ENCODE results near the gene TGM5. TPM values are rescaled to one million over a fixed set of nuclear protein-coding genes. Genes with fewer than 3 reads are reported as not detected.

Gene TGM5
- total and polyA plus RNA-seq, 2 donors from 2014 or later: not detected

DNA sequence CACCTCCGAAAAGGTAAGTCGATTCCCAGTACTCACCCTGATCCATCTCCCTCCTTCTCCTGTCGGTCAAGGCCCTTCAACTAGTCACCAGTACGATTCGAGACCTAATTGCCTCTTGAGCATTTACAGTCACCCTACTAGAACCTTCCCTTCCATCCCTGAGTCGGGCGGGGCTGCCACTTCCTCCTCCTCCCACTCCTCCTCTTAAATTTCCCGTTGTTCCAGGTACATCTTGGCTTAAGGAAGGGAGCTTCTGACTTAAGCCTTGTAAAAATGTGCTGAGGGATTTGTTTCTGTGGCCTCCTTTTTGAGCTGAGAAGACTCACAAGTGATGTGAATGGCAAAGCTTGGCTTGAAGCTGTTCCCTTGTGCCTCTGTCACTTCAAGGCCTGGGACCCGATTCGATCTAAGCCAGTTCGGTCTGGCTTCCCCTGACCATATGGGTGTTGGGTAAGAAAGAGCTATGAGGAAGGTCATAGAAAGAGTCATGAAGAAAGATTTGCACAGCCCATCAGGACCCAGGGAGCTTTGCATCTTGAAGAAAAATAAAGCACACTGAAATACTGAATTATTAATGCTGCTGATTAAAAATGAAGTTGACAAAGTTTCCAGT lies 35.6 kb upstream of the TGM5 start, which contains the start of gene TGM7:
Gene TGM7 (minus strand): TSS at position 51 of the 613 bp plus-strand sequence.
- TF ChIP-seq, protein P1, sequence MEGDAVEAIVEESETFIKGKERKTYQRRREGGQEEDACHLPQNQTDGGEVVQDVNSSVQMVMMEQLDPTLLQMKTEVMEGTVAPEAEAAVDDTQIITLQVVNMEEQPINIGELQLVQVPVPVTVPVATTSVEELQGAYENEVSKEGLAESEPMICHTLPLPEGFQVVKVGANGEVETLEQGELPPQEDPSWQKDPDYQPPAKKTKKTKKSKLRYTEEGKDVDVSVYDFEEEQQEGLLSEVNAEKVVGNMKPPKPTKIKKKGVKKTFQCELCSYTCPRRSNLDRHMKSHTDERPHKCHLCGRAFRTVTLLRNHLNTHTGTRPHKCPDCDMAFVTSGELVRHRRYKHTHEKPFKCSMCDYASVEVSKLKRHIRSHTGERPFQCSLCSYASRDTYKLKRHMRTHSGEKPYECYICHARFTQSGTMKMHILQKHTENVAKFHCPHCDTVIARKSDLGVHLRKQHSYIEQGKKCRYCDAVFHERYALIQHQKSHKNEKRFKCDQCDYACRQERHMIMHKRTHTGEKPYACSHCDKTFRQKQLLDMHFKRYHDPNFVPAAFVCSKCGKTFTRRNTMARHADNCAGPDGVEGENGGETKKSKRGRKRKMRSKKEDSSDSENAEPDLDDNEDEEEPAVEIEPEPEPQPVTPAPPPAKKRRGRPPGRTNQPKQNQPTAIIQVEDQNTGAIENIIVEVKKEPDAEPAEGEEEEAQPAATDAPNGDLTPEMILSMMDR (IDR thresholded peaks at IDR 0.05; ENCODE audit: borderline replicate concordance, extremely low read depth, insufficient read depth): no peak
- Histone ChIP-seq H3K36me3 (ENCODE audit: control insufficient read depth in 2 of 3, insufficient read depth in 3 of 3, low read length in 3 of 3) (no peaks in the 10 kb centered on the region), H3K27me3 (ENCODE audit: control insufficient read depth, insufficient read depth, low read length) (no peaks in the 10 kb centered on the region), H3K27ac (ENCODE audit: low read depth in 2 of 2, low read length in 2 of 2) (no peak within 1 kb of the TSS), H3K9me3 (ENCODE audit: control insufficient read depth in 2 of 3, insufficient read depth in 1 of 3, low read length in 3 of 3) (no peaks in the 10 kb centered on the region), H3K9ac (ENCODE audit: low read length in 3 of 3) (no peak within 1 kb of the TSS), H3K4me3 (ENCODE audit: low read length in 3 of 3) (no peak within 1 kb of the TSS), H3K4me1 (ENCODE audit: control insufficient read depth in 2 of 3, insufficient read depth in 2 of 3, low read depth in 1 of 3, low read length in 3 of 3) (no peaks in the 10 kb centered on the region)
- FAIRE-seq: no peak
- no peak for DNase-seq
- intact Hi-C loops (cut with DNase I): no loop called here

DNA sequence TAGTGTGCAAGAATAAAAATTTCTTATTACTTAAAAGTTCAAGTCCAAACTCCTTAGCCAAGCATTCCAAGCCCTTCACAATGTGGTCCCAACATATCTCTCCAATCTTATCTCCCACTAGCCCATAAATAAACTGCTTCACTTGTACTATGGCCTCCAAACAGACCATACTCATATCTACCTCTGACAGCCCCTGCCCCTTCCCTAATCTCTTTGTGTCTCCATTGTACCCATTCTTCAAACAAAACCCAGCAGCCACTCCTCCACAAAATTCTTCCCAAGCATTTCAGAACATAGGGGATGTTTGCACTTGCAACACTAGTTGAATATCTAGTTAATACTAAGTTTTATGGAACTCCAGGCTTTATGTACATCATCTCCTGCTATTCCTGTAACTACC lies 33.2 kb upstream of the TGM5 start:
- Histone ChIP-seq H3K9me3 (ENCODE audit: control insufficient read depth in 2 of 3, insufficient read depth in 1 of 3, low read length in 3 of 3) (no peaks in the 10 kb centered on the region), H3K27ac (ENCODE audit: low read depth in 2 of 2, low read length in 2 of 2) (no peak overlapping the region), H3K9ac (ENCODE audit: low read length in 3 of 3) (no peak overlapping the region), H3K36me3 (ENCODE audit: control insufficient read depth in 2 of 3, insufficient read depth in 3 of 3, low read length in 3 of 3) (no peaks in the 10 kb centered on the region), H3K4me3 (ENCODE audit: low read length in 3 of 3) (no peak overlapping the region), H3K4me1 (ENCODE audit: control insufficient read depth in 2 of 3, insufficient read depth in 2 of 3, low read depth in 1 of 3, low read length in 3 of 3) (no peaks in the 10 kb centered on the region), H3K27me3 (ENCODE audit: control insufficient read depth, insufficient read depth, low read length) (no peaks in the 10 kb centered on the region)
- DNase-seq (no peak), FAIRE-seq (no peak)
- intact Hi-C loops (cut with DNase I): no loop called here
- TF ChIP-seq, protein P1 (IDR thresholded peaks at IDR 0.05; ENCODE audit: borderline replicate concordance, extremely low read depth, insufficient read depth): no peak

DNA sequence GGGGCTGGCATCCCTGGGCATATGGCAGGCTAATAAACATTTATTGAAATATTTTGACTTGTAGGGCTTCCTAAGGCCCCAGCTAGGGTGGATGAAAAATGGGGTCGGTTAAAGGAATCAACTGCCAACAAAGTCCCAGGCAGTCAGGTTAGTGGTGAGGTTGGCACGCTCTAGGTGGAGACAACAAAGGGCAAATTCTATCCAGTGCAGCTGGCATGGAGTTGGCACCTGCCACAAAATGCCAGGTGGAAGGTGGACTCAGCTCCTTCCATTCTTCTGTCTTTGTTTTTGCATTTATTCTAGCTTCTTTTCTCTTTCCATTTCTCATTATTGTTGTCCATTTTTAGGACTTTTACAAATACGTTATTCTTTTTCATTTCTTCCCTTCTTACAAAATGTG lies 32.7 kb upstream of the TGM5 start:
- intact Hi-C loops (cut with DNase I): no loop called here
- no peaks in the 10 kb centered on the region for H3K36me3 ChIP-seq (ENCODE audit: control insufficient read depth in 2 of 3, insufficient read depth in 3 of 3, low read length in 3 of 3)
- no peaks in the 10 kb centered on the region for H3K4me1 ChIP-seq (ENCODE audit: control insufficient read depth in 2 of 3, insufficient read depth in 2 of 3, low read depth in 1 of 3, low read length in 3 of 3)
- H3K9me3 ChIP-seq (ENCODE audit: control insufficient read depth in 2 of 3, insufficient read depth in 1 of 3, low read length in 3 of 3): no peaks in the 10 kb centered on the region
- TF ChIP-seq, protein P1 (IDR thresholded peaks at IDR 0.05; ENCODE audit: borderline replicate concordance, extremely low read depth, insufficient read depth): no peak
- no peak overlapping the region for H3K27ac ChIP-seq (ENCODE audit: low read depth in 2 of 2, low read length in 2 of 2)
- H3K4me3 ChIP-seq (ENCODE audit: low read length in 3 of 3): no peak overlapping the region
- no peak overlapping the region for H3K9ac ChIP-seq (ENCODE audit: low read length in 3 of 3)
- no peak for DNase-seq
- no peak for FAIRE-seq
- H3K27me3 ChIP-seq (ENCODE audit: control insufficient read depth, insufficient read depth, low read length): peaks cover under 1% of the 10 kb centered on the region

Data from kidney (tissue), 14 donors.